ENCODE results near the gene TIMELESS. TPM values are rescaled to one million over a fixed set of nuclear protein-coding genes. Genes with fewer than 3 reads are reported as not detected.
"Not testable (repeated sequence)": the region's sequence is repeated elsewhere in the genome, so short reads cannot be mapped to it uniquely, and the experiment has no call there.

Gene TIMELESS
- total and polyA plus RNA-seq, 2 donors, result 8.4 to 15.8 TPM

DNA sequence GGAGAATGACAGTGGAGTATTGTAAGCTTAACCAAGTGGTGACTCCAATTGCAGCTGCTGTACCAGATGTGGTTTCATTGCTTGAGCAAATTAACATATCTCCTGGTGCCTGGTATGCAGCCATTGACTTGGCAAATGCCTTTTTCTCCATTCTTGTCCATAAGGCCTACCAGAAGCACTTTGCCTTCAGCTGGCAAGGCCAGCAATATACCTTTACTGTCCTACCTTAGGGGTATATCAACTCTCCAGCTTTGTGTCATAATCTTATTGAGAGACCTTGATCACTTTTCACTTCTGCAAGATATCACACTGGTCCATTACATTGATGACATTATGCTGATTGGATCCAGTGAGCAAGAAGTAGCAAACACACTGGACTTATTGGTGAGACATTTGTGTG is 47.6 kb downstream of the TIMELESS start:
- not testable (repeated sequence) for H3K4me1 ChIP-seq (ENCODE audit: control insufficient read depth in 2 of 2, insufficient read depth in 2 of 2, low read length in 2 of 2); H3K27ac ChIP-seq (ENCODE audit: low read depth in 1 of 2, low read length in 1 of 2); DNase-seq (ENCODE audit: low read depth in 6 of 9, low spot score in 9 of 9); H3K36me3 ChIP-seq (ENCODE audit: control insufficient read depth in 2 of 2, insufficient read depth in 2 of 2, low read length in 1 of 2); H3K27me3 ChIP-seq (ENCODE audit: control insufficient read depth in 2 of 2, insufficient read depth in 1 of 2, low read length in 1 of 2); H3K4me3 ChIP-seq (ENCODE audit: low read length in 2 of 2)
- H3K9me3 ChIP-seq (ENCODE audit: control insufficient read depth in 2 of 2, insufficient read depth in 1 of 2, low read length in 1 of 2), result peaks cover 0 to 10% of the 10 kb centered on the region in 2 donors

DNA sequence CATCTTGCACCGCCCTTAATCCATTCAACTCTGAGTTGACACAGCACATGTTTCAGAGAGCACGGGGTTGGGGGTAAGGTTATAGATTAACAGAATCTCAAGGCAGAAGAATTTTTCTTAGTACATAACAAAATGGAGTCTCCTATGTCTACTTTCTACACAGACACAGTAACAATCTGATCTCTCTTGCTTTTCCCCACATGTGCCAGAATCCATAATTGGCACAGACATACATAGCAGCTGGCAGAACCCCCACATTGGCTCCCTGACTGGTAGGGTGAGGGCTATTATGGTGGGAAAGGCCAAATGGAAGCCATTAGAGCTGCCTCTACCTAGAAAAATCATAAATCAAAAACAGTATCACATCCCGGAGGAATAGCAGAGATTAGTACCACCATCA is 48.1 kb downstream of the TIMELESS start:
- WGBS, result 100% methylated on average over 1 of the region's 3 CpGs

DNA sequence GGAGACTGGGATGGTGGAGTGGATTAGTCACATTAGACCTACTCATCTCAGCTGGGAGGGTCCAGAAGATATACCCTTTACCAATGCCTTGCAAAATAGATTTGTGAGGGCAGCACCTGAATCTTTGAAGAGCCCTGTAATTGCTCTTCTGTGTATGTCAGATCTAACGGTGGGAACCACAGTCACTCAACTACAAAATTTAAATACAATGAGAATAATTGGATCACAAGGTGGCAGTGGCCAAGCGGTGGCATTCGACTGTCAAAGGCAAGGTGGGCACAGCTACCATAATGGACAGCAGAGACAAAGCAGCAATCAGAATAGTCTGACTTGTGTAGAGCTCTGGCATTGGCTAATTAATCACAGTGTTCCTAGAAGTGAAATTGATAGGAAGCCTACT is 49.8 kb downstream of the TIMELESS start:
- H3K27ac ChIP-seq (ENCODE audit: low read depth in 1 of 2, low read length in 1 of 2); H3K27me3 ChIP-seq (ENCODE audit: control insufficient read depth in 2 of 2, insufficient read depth in 1 of 2, low read length in 1 of 2); H3K4me3 ChIP-seq (ENCODE audit: low read length in 2 of 2); H3K4me1 ChIP-seq (ENCODE audit: control insufficient read depth in 2 of 2, insufficient read depth in 2 of 2, low read length in 2 of 2); DNase-seq (ENCODE audit: low read depth in 6 of 9, low spot score in 9 of 9); H3K36me3 ChIP-seq (ENCODE audit: control insufficient read depth in 2 of 2, insufficient read depth in 2 of 2, low read length in 1 of 2): not testable (repeated sequence)
- peaks cover 0 to 10% of the 10 kb centered on the region in 2 donors for H3K9me3 ChIP-seq (ENCODE audit: control insufficient read depth in 2 of 2, insufficient read depth in 1 of 2, low read length in 1 of 2)
- 96% methylated on average over 3 of the region's 3 CpGs for WGBS

More for the DNA sequence above, 48.1 kb downstream of the TIMELESS start:
- not testable (repeated sequence) for DNase-seq (ENCODE audit: low read depth in 6 of 9, low spot score in 9 of 9); H3K4me1 ChIP-seq (ENCODE audit: control insufficient read depth in 2 of 2, insufficient read depth in 2 of 2, low read length in 2 of 2); H3K27me3 ChIP-seq (ENCODE audit: control insufficient read depth in 2 of 2, insufficient read depth in 1 of 2, low read length in 1 of 2); H3K27ac ChIP-seq (ENCODE audit: low read depth in 1 of 2, low read length in 1 of 2); H3K4me3 ChIP-seq (ENCODE audit: low read length in 2 of 2); H3K36me3 ChIP-seq (ENCODE audit: control insufficient read depth in 2 of 2, insufficient read depth in 2 of 2, low read length in 1 of 2)
- peaks cover 0 to 10% of the 10 kb centered on the region in 2 donors for H3K9me3 ChIP-seq (ENCODE audit: control insufficient read depth in 2 of 2, insufficient read depth in 1 of 2, low read length in 1 of 2)

DNA sequence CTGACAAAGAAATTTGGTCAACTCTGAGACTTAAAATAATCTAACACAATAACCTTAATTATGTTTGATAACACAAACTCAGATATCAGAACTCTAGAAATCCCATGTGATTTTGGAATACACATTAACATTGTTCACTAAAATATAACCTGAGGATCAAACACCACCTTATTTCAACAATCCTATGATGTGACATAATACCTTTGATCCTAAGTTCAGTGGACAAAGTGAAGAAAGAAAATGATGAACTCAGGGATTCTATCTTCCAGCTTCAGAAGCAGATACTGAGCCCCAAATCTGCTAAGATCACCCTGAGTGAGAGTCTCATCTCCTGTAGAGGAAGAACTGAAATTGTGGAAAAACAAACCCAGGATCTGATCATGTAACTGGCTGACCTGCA is 50.9 kb downstream of the TIMELESS start:
- Histone ChIP-seq H3K4me1 (ENCODE audit: control insufficient read depth in 2 of 2, insufficient read depth in 2 of 2, low read length in 2 of 2) (no peaks in the 10 kb centered on the region), H3K9me3 (ENCODE audit: control insufficient read depth in 2 of 2, insufficient read depth in 1 of 2, low read length in 1 of 2) (peaks cover 0 to 10% of the 10 kb centered on the region in 2 donors), H3K36me3 (ENCODE audit: control insufficient read depth in 2 of 2, insufficient read depth in 2 of 2, low read length in 1 of 2) (no peaks in the 10 kb centered on the region), H3K27me3 (ENCODE audit: control insufficient read depth in 2 of 2, insufficient read depth in 1 of 2, low read length in 1 of 2) (no peaks in the 10 kb centered on the region), H3K4me3 (ENCODE audit: low read length in 2 of 2) (no peak overlapping the region), H3K27ac (ENCODE audit: low read depth in 1 of 2, low read length in 1 of 2) (no peak overlapping the region)
- DNase-seq (ENCODE audit: low read depth in 6 of 9, low spot score in 9 of 9), result no peak

DNA sequence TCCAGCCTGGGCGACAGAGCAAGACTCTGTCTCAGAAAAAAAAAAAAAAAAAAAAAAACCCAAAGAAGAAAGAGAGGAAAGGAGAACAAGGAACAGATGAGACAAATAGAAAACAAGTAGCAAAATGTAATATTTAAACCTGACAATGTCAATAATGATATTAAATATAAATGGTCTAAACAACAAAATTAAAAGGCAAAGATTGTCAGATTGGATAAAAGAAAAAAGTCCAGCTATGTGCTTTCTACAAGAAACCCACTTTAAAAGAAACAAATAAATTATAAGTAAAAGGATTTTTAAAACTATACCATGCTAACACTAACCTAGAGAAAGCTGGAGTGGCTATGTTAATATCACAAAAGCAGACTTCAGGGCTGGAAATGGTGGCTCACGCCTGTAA is 56.9 kb downstream of the TIMELESS start:
- no peaks in the 10 kb centered on the region for H3K27me3 ChIP-seq (ENCODE audit: control insufficient read depth in 2 of 2, insufficient read depth in 1 of 2, low read length in 1 of 2)
- no peak overlapping the region for H3K4me3 ChIP-seq (ENCODE audit: low read length in 2 of 2)
- DNase-seq (ENCODE audit: low read depth in 6 of 9, low spot score in 9 of 9), result no peak
- 99% methylated on average over 2 of the region's 2 CpGs for WGBS
- no peaks in the 10 kb centered on the region for H3K36me3 ChIP-seq (ENCODE audit: control insufficient read depth in 2 of 2, insufficient read depth in 2 of 2, low read length in 1 of 2)
- H3K9me3 ChIP-seq (ENCODE audit: control insufficient read depth in 2 of 2, insufficient read depth in 1 of 2, low read length in 1 of 2), result peaks cover 0 to 3% of the 10 kb centered on the region in 2 donors
- no peak overlapping the region for H3K27ac ChIP-seq (ENCODE audit: low read depth in 1 of 2, low read length in 1 of 2)
- H3K4me1 ChIP-seq (ENCODE audit: control insufficient read depth in 2 of 2, insufficient read depth in 2 of 2, low read length in 2 of 2), result no peaks in the 10 kb centered on the region

- no peaks in the 10 kb centered on the region for H3K27me3 ChIP-seq (ENCODE audit: control insufficient read depth in 2 of 2, insufficient read depth in 1 of 2, low read length in 1 of 2)
- no peak overlapping the region for H3K4me3 ChIP-seq (ENCODE audit: low read length in 2 of 2)
- no peak for DNase-seq (ENCODE audit: low read depth in 6 of 9, low spot score in 9 of 9)
- H3K4me1 ChIP-seq (ENCODE audit: control insufficient read depth in 2 of 2, insufficient read depth in 2 of 2, low read length in 2 of 2), result no peaks in the 10 kb centered on the region
- WGBS, result 100% methylated on average over 1 of the region's 1 CpG
- H3K27ac ChIP-seq (ENCODE audit: low read depth in 1 of 2, low read length in 1 of 2), result no peak overlapping the region
- no peaks in the 10 kb centered on the region for H3K9me3 ChIP-seq (ENCODE audit: control insufficient read depth in 2 of 2, insufficient read depth in 1 of 2, low read length in 1 of 2)
- H3K36me3 ChIP-seq (ENCODE audit: control insufficient read depth in 2 of 2, insufficient read depth in 2 of 2, low read length in 1 of 2), result no peaks in the 10 kb centered on the region
Measured at GRCh38 chr12:56391721-56392120, 57.5 kb downstream of the TIMELESS start.

DNA sequence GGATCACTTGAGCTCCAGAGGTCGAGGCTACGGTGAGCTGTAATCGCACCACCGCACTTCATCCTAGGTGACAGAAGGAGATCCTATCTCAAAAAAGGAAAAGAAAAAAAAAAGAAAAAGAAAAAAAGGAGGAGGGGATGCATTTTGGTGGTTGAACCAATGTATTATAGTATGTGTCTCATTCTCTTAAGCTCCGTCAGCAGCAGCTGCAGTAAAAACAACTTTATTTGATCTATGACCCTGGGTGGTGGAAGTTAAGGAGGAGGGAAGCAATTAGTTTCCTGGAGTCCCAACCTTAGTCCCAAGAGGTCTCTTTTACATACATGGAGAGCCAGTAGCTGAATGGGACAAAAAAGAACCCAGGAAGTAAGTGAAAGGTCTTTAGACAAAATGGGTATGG is 59.8 kb downstream of the TIMELESS start:
- H3K27ac ChIP-seq (ENCODE audit: low read depth in 1 of 2, low read length in 1 of 2), result no peak overlapping the region
- H3K4me3 ChIP-seq (ENCODE audit: low read length in 2 of 2), result no peak overlapping the region
- no peaks in the 10 kb centered on the region for H3K4me1 ChIP-seq (ENCODE audit: control insufficient read depth in 2 of 2, insufficient read depth in 2 of 2, low read length in 2 of 2)
- DNase-seq (ENCODE audit: low read depth in 6 of 9, low spot score in 9 of 9), result no peak
- no peaks in the 10 kb centered on the region for H3K9me3 ChIP-seq (ENCODE audit: control insufficient read depth in 2 of 2, insufficient read depth in 1 of 2, low read length in 1 of 2)
- WGBS, result 95% methylated on average over 5 of the region's 5 CpGs
- no peaks in the 10 kb centered on the region for H3K27me3 ChIP-seq (ENCODE audit: control insufficient read depth in 2 of 2, insufficient read depth in 1 of 2, low read length in 1 of 2)
- H3K36me3 ChIP-seq (ENCODE audit: control insufficient read depth in 2 of 2, insufficient read depth in 2 of 2, low read length in 1 of 2), result no peaks in the 10 kb centered on the region

DNA sequence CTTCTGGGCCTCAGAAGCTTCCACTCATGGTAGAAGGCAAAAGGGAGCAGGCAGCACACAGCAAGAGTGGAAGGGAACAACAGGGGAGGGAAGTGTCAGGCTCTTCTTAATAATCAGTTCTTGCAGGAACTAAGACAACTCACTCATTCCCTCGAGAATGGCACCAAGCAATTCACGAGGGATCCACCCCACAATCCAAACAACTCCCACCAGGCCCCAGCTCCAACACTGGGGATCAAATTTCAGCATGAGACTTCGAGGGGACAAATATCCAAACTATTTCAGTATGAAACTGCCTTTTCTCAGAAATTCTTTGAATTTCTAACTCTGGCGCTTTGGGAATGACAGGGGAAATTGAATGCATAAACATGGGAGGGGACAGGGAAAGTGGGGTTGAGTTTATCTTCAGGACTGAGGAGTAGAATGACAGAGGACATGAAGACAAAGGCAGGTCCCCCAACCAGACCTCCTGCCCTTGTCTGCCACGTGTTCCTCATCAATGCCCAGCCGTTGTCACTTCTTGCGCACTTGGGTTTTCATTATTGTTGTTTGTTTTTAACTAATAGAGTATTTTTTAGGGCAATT is 62.0 kb downstream of the TIMELESS start:
- Histone ChIP-seq H3K27ac (ENCODE audit: low read depth in 1 of 2, low read length in 1 of 2) (no peak overlapping the region), H3K4me3 (ENCODE audit: low read length in 2 of 2) (no peak overlapping the region), H3K36me3 (ENCODE audit: control insufficient read depth in 2 of 2, insufficient read depth in 2 of 2, low read length in 1 of 2) (no peaks in the 10 kb centered on the region), H3K27me3 (ENCODE audit: control insufficient read depth in 2 of 2, insufficient read depth in 1 of 2, low read length in 1 of 2) (no peaks in the 10 kb centered on the region), H3K9me3 (ENCODE audit: control insufficient read depth in 2 of 2, insufficient read depth in 1 of 2, low read length in 1 of 2) (no peaks in the 10 kb centered on the region), H3K4me1 (ENCODE audit: control insufficient read depth in 2 of 2, insufficient read depth in 2 of 2, low read length in 2 of 2) (no peaks in the 10 kb centered on the region)
- DNase-seq (ENCODE audit: low read depth in 6 of 9, low spot score in 9 of 9), result no peak
- WGBS, result 84% methylated on average over 7 of the region's 7 CpGs

- Histone ChIP-seq H3K27ac (ENCODE audit: low read depth in 1 of 2, low read length in 1 of 2) (no peak overlapping the region), H3K27me3 (ENCODE audit: control insufficient read depth in 2 of 2, insufficient read depth in 1 of 2, low read length in 1 of 2) (no peaks in the 10 kb centered on the region), H3K36me3 (ENCODE audit: control insufficient read depth in 2 of 2, insufficient read depth in 2 of 2, low read length in 1 of 2) (no peaks in the 10 kb centered on the region), H3K4me3 (ENCODE audit: low read length in 2 of 2) (no peak overlapping the region), H3K4me1 (ENCODE audit: control insufficient read depth in 2 of 2, insufficient read depth in 2 of 2, low read length in 2 of 2) (no peaks in the 10 kb centered on the region), H3K9me3 (ENCODE audit: control insufficient read depth in 2 of 2, insufficient read depth in 1 of 2, low read length in 1 of 2) (no peaks in the 10 kb centered on the region)
- DNase-seq (ENCODE audit: low read depth in 6 of 9, low spot score in 9 of 9), result no peak
- WGBS, result 95% methylated on average over 1 of the region's 1 CpG
Measured at GRCh38 chr12:56385873-56386272, 63.4 kb downstream of the TIMELESS start.

GRCh38 chr12:56382611-56383010 is 66.6 kb downstream of the TIMELESS start:
- Histone ChIP-seq H3K4me3 (ENCODE audit: low read length in 2 of 2) (no peak overlapping the region), H3K36me3 (ENCODE audit: control insufficient read depth in 2 of 2, insufficient read depth in 2 of 2, low read length in 1 of 2) (no peaks in the 10 kb centered on the region), H3K27me3 (ENCODE audit: control insufficient read depth in 2 of 2, insufficient read depth in 1 of 2, low read length in 1 of 2) (no peaks in the 10 kb centered on the region), H3K4me1 (ENCODE audit: control insufficient read depth in 2 of 2, insufficient read depth in 2 of 2, low read length in 2 of 2) (no peaks in the 10 kb centered on the region), H3K27ac (ENCODE audit: low read depth in 1 of 2, low read length in 1 of 2) (no peak overlapping the region), H3K9me3 (ENCODE audit: control insufficient read depth in 2 of 2, insufficient read depth in 1 of 2, low read length in 1 of 2) (no peaks in the 10 kb centered on the region)
- WGBS, result 99% methylated on average over 16 of the region's 16 CpGs
- DNase-seq (ENCODE audit: low read depth in 6 of 9, low spot score in 9 of 9), result no peak
